CD4-positive, alpha-beta T cell treated with Interleukin-4 for 4 hours (primary cell): Measurements from ENCODE around the gene OR10A7.
"Not testable (repeated sequence)": the region's sequence is repeated elsewhere in the genome, so short reads cannot be mapped to it uniquely, and the experiment has no call there.

ENCODE experiments used
- DNase-seq: peaks from one replicate; pipeline ENCODE4 v3.0.0-alpha.2; 2020

Gene OR10A7, protein sequence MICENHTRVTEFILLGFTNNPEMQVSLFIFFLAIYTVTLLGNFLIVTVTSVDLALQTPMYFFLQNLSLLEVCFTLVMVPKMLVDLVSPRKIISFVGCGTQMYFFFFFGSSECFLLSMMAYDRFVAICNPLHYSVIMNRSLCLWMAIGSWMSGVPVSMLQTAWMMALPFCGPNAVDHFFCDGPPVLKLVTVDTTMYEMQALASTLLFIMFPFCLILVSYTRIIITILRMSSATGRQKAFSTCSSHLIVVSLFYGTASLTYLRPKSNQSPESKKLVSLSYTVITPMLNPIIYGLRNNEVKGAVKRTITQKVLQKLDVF

DNA sequence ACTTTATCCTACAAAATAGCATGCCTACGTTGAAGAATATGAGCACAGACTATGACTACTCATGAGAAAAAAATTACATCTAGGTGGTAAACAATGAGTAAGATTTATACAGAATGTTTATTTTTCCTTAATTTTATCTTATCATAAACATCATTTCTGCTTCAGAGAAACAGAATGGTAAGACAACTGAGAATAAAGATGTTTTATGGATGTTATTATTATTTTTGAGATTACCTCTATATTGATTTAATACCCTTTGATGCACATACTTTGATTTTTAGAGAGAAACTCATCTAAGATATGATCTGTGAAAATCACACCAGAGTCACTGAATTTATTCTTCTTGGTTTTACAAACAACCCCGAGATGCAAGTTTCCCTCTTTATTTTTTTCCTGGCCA, at the start of gene OR10A7:
Gene OR10A7, plus strand, starts transcription at position 301 of the 400 bp plus-strand sequence. Its CDS starts 0 bp downstream, at position 301.
- no peak for DNase-seq

DNA sequence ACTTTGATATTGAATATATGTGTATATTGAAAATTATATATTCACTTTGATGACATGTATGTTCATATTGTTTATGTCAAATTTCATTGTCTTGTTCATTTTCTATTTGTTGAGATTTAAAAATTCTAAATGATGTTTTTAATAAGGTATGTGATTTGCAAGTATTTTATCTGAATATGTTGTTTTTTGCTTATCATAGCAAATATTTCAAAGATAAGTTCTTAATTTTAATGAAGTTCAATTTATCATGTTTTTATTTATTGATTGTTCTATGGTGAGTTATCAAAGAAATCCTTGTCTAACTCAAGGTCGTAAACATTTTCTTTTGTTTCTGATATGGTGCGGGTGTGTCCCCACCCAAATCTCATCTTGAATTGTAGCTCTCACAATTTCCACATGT, 49.4 kb upstream of the OR10A7 start:
- no peak for DNase-seq

DNA sequence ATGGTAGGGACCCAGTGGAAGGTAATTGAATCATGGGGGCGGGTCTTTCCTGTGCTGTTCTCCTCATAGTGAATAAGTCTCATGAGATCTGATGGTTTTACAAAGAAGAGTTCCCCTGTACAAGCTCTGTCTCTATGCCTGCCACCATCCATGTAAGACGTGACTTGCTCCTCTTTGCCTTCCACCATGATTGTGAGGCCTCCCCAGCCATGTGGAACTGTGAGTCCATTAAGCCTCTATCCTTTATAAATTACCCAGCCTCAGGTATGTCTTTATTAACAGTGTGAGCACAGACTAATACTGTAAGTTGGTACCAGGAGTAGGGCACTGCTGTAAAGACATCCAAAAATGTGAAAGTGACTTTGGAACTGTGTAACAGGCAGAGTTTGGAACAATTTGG, 49.0 kb upstream of the OR10A7 start:
- DNase-seq: not testable (repeated sequence)

DNA sequence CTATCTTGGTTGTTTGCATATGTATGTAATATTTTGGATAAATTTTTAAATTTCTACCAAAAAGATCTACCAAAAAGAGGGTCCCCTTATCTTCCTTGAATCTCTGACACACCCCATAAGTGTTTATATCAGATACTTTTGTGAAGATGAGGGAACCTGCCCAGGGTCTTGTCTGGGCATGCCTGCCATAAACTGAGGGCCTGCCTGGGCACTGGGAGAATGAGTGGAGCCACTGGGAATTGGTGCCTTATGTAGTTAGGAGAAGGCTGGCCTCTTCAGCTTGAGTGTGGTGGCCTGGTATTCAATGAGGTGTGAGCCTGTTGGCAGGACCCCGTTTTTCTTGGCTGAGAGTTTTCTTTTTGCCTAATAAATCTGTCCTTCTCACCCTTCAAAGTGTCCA, 48.1 kb upstream of the OR10A7 start:
- no peak for DNase-seq

DNA sequence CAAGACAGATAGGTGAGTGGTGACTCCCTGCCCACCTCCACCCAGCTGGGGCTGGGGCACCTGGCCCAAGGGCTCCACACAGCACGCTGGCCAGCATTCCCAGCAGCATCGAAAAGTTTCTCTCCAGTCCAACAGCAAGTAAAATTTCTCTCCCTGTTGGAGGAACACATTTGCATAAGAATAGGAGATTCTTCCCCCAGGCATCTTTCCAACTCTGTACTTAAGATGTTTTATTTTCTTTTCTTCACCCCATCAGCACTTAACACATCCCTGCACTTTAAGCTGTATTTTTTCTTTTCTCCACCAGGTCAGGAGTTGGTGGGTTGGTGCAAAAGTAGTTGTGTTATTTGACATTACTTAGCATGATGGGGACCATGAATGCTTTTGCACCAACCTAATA, 47.4 kb upstream of the OR10A7 start:
- no peak for DNase-seq

DNA sequence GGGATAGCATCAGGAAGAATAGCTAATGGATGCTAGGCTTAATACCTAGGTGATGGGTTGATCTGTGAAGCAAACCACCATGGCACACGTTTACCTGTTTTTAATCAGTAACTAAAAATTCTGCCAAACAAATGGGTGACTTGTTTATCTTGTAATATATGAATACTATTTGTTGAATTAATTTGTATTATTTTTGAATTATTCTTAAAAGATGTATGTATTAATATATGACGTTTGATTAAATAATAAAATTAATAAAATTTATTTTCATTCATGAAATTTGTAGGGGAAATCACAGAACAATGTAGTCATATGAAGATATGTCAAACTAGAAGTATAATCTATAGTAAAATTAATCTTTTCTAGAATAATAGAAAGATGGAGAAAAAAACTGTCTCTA, 32.3 kb upstream of the OR10A7 start:
- DNase-seq: no peak

DNA sequence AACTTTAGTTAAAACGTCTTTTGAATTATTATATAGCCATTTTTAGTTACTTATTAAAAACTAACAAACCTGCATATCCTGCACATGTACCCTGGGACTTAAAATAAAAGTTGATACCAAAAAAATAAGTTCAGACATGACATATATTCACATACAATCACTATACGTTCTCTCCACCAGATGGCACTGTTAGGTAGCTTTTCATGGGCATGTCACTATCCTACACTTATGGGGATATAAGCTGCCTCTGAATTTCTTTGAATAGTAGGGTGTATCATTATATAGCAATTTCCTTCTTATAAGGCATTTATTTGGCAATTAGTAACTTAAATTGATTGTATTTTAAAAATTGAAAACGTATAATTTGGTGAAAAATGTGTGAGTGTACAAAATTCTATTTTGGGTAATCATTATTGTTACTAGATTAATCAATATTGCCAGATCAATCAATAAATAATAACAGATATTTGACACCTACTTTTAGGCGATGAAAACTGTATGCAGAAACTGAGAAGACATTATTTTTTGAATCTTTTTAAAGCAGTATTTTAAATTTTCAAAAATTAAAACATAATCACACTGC, 31.8 kb upstream of the OR10A7 start:
- DNase-seq: peak; percentile 68

DNA sequence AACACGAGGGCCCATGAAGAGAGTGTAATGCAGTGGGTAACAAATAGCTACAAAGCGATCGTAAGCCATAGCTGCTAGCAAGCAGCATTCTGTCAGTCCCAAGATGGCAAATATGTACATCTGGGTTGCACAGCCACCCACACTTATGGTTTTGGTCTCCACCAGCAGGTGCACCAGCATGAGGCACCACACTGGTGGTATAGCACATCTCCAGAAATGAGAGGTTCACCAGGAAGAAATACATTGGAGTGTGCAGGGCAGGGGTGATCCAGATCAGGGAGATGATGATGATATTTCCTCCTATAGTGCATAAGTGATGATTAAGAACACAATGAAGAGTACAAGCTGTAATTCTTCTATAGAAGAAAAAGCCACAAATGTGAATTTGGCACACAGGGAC, 26.4 kb upstream of the OR10A7 start:
- DNase-seq: no peak

DNA sequence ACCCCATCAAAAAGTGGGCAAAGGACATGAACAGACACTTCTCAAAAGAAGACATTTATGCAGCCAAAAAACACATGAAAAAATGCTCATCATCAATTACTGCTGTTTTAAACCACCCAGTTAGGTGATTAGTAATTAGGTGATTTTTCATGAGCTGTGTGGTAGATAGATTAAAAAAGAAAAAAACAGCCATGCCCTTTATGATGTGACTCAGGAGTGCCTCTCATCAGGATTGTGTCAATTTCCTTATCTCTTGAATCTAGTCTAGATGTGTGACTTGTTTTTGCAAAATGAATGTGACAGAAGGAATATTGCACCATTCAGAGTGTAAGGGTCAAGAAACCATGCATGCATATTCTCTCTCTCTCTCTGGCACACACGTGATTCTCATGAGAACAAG, 5.7 kb downstream of the OR10A7 start:
- no peak for DNase-seq

DNA sequence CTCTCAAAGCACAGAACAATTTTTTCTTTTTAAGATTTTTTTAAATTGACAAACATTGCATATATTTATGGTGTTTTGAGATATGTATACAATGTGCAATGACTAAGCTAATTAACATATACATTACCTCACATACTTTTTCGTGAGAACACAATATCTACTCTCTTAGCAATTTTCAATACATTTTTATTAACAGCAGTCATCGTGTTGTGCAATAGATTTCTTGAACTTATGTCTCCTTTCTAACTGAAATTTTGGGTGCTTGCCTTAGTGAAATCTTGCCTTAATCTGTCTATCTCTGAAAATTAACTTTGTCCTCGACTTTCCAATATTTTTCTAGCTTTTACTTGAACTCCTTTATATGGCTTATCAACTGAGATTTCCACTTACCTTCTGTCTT, 6.8 kb downstream of the OR10A7 start:
- DNase-seq: no peak

DNA sequence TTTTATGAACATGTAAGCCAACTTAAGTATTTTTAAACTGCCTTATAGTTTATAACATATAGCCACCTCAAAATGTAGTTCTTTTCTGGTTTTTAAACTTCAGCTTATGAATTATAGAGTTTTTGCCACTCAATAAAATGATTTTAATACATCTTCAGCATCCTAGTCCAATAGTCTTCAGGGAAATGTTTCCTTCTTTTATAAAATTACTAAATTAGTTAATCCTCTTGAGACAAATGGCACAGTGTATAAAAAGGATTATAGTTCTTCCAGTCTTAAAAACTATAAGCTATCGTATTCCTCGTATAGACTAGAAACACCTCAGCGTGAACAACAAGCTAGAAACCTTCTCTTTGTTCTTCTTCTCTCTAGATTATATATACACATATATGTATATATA, 23.5 kb downstream of the OR10A7 start, which contains the start of gene OR6C74:
Gene OR6C74, plus strand, starts transcription at position 301 of the 400 bp plus-strand sequence. CDS start 2,679 bp downstream, outside the sequence.
- DNase-seq: no peak

DNA sequence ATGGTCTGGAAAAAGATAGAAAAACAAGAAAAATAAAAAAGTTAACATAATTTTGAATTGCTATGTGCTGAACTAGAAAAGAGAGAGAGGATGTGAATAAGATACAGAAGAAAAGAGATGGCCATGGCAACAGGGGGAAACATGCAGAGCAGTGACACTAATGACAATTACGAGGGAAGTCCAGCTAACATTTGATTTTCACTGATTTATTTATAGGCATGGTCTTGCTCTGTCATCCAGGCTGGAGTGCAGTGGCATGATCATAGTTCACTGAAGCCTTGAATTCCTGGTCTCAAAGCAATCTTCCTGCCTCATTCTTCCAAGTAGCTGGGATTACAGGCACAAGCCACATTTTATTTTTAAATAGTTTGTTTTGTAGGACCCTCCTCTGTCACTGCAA, 25.3 kb downstream of the OR10A7 start:
- DNase-seq: no peak

DNA sequence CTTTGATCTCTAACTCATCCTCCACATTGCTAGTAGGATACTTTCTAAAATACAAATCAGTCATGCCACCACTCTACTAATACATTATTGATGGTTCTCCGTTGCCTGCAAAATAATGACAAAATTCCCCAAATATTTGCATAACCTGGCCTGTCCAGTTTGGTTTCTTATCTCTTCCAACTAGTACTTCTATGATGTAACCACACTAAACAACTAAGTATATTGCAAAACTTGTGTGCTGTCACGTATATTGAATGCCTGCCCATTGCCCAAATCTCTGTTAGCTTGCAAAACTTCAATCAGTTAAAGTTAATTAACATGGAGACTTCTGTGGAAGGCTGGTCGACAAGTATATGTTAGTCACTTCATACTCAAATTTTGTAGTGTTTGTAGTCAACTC, 30.1 kb downstream of the OR10A7 start:
- no peak for DNase-seq

DNA sequence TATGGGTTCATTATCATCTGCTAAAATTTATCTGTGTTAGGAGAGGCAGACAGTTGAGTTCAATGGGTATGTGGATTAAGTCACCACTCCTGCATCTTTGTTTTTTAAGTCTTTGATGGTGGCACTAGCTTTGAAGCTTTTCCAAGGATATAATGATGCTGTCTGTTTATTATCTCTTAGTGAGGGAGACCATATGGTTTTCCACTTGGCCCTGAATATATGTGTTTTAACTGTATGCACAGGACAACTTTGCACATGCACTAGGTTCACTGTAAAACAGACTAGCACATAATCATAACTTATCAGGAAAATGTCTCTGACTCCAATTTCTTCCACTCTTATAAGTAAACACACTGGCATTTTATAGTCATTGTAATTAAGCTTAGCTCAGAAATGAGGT, 32.5 kb downstream of the OR10A7 start:
- no peak for DNase-seq

DNA sequence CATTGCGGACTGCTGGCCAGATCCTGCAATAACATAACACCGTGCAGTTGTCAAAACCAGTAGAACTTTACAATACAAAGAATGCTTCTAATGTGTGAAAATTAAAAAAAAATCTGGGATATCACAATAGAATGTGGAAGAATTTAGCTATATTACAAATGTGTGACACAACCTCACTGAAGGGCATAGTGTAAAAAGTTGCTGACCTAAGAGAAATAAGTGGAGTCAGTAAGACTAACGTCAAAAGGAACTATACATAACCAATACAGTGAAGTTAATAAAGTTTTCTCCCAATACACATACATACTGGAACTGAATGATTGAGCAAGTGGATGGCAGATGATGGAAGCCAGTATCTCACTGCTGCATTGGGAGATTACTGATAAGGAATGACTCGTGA, 36.0 kb downstream of the OR10A7 start:
- DNase-seq: no peak

DNA sequence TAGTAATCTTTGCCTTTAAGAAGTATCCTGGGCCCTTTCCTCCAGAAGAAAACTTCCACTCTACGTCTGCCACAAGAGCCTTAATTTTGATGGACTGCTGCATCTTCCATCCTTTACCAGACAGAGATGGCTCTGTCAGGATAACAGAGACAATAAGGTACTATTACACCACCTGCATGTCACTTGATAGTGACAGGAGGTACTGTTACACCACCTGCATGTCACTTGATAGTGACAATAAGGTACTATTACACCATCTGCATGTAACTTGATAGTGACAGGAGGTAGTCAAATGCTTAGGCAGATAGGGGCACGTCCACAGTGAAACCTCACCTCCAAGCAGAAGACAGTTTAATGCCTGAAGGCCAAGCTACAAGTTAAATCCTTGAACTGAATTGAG, 37.5 kb downstream of the OR10A7 start:
- no peak for DNase-seq
